Measurements from ENCODE around the gene KCTD6. TPM values are rescaled to one million over a fixed set of nuclear protein-coding genes. Genes with fewer than 3 reads are reported as not detected.

Gene KCTD6
- 29.3 and 39.6 TPM in 2 replicates for total RNA-seq (ENCODE audit: low replicate concordance)

DNA sequence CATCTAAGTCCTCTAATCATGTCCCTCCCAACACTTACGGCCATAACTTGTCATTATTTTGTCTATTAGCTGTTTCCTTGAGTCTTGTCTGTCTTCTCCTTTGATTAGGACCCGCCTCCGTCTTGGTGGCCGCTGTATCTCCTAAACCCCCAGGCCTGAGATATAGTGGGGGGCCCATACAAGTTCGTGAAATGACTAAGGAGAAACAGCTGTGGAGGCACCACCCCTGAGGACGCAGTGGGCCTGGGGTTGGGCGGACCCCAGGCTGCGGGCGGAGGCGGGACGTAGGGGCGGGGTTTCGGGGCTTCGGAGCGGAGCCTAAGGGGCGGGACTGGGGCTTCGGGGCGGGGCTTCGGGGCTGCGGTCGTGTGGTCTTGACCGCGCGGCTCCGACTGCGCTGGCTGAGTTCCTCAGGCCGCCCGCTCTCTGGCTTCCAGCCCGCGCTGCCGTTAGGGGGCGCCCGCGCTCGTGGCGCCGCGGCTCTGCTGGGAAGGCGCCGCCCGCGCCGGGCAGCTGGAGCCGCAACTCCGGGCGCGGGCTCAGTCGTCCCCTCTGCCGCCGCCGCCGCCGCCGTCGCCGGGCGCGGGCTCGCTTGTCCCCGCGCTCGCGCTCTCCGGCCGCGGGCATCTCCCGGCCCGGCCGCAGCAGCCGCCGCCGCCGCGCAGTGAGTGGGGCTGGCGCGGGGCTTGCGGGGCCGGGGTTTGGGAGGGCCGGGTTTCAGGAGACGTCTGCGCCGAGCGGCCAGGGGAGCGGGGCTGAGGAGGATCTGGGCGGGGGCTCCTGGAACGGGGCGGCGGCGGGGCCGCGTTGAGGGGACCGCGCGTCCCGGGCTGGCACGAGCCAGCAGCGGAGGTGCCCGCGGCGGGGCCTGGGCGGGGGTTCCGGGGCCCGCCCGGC is at the start of gene KCTD6:
KCTD6 (plus strand) TSS at position 591 of the 897 bp plus-strand sequence. CDS start 6,660 bp downstream, outside the sequence.
- no peak within 1 kb of the TSS for H3K27ac ChIP-seq
- peak within 1 kb of the TSS; percentile 62 for H3K9ac ChIP-seq
- Mint-ChIP-seq H3K9me3 (peaks cover 3% of the 10 kb centered on the region), H3K27ac (peak within 1 kb of the TSS; percentile 85), H3K4me1 (peaks cover 46% of the 10 kb centered on the region), H3K4me3 (peak within 1 kb of the TSS; percentile 98), H3K36me3 (no peaks in the 10 kb centered on the region), H3K27me3 (ENCODE audit: insufficient read depth, low read depth) (peaks cover 6% of the 10 kb centered on the region)
- TF ChIP-seq, protein P1, sequence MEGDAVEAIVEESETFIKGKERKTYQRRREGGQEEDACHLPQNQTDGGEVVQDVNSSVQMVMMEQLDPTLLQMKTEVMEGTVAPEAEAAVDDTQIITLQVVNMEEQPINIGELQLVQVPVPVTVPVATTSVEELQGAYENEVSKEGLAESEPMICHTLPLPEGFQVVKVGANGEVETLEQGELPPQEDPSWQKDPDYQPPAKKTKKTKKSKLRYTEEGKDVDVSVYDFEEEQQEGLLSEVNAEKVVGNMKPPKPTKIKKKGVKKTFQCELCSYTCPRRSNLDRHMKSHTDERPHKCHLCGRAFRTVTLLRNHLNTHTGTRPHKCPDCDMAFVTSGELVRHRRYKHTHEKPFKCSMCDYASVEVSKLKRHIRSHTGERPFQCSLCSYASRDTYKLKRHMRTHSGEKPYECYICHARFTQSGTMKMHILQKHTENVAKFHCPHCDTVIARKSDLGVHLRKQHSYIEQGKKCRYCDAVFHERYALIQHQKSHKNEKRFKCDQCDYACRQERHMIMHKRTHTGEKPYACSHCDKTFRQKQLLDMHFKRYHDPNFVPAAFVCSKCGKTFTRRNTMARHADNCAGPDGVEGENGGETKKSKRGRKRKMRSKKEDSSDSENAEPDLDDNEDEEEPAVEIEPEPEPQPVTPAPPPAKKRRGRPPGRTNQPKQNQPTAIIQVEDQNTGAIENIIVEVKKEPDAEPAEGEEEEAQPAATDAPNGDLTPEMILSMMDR (IDR thresholded peaks at IDR 0.05) = peak; percentile 72
- no peak for TF ChIP-seq EZH2phosphoT487 (IDR thresholded peaks at IDR 0.05)
- H2AFZ ChIP-seq (replicated peaks) = peak within 1 kb of the TSS; percentile 58
- H3K36me3 ChIP-seq = no peaks in the 10 kb centered on the region
- H3K27me3 ChIP-seq = no peaks in the 10 kb centered on the region
- peaks cover 39% of the 10 kb centered on the region for H3K4me1 ChIP-seq
- H3K79me2 ChIP-seq (ENCODE audit: low read depth) = peaks cover 46% of the 10 kb centered on the region
- peaks cover 13% of the 10 kb centered on the region for H4K20me1 ChIP-seq (ENCODE audit: low read depth)
- no peaks in the 10 kb centered on the region for H3K9me3 ChIP-seq (ENCODE audit: low read depth)
- peak within 1 kb of the TSS; percentile 95 for H3K4me3 ChIP-seq
- H3F3A ChIP-seq (ENCODE audit: low read depth) = peaks cover 23% of the 10 kb centered on the region
- H3K4me2 ChIP-seq = peak within 1 kb of the TSS; percentile 93
- DNase-seq (ENCODE audit: low spot score) = peak; percentile 97

DNA sequence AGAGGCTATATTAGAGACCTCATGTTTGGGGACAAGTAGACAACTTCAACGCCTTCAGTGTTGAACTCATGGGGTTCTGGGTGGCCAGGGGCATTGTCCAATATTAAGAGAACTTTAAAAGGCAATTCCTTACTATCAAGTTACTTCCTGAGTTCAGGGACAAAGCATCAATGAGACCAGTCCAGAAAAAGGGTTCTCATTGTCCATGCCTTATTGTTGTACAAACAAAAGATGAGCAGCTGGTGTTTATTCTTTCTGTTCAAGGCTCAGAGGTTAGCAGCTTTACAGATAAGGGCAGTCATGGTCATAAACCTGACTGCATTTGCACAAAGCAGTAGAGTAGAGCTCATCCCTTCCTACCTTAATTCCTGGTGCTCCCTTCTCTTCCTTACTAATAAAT is 39.7 kb upstream of the KCTD6 start:
- Mint-ChIP-seq H3K4me1 (peaks cover 3% of the 10 kb centered on the region), H3K36me3 (peaks cover 4% of the 10 kb centered on the region), H3K4me3 (no peak overlapping the region), H3K27ac (no peak overlapping the region), H3K9me3 (peaks cover 39% of the 10 kb centered on the region), H3K27me3 (ENCODE audit: insufficient read depth, low read depth) (peaks cover 3% of the 10 kb centered on the region)
- Histone ChIP-seq H3K4me1 (no peaks in the 10 kb centered on the region), H3K4me3 (no peak overlapping the region), H3F3A (ENCODE audit: low read depth) (no peaks in the 10 kb centered on the region), H3K27me3 (no peaks in the 10 kb centered on the region), H3K4me2 (no peak overlapping the region), H3K36me3 (no peaks in the 10 kb centered on the region), H3K79me2 (ENCODE audit: low read depth) (no peaks in the 10 kb centered on the region), H4K20me1 (ENCODE audit: low read depth) (no peaks in the 10 kb centered on the region), H3K9me3 (ENCODE audit: low read depth) (peaks cover 10% of the 10 kb centered on the region), H3K9ac (no peak overlapping the region), H2AFZ (replicated peaks) (no peak overlapping the region), H3K27ac (no peak overlapping the region)
- peak; percentile 11 for DNase-seq (ENCODE audit: low spot score)
- TF ChIP-seq, protein P1 (IDR thresholded peaks at IDR 0.05) = no peak
- TF ChIP-seq EZH2phosphoT487 (IDR thresholded peaks at IDR 0.05) = no peak
- TF ChIP-seq EZH2 (IDR thresholded peaks at IDR 0.05) = no peak

DNA sequence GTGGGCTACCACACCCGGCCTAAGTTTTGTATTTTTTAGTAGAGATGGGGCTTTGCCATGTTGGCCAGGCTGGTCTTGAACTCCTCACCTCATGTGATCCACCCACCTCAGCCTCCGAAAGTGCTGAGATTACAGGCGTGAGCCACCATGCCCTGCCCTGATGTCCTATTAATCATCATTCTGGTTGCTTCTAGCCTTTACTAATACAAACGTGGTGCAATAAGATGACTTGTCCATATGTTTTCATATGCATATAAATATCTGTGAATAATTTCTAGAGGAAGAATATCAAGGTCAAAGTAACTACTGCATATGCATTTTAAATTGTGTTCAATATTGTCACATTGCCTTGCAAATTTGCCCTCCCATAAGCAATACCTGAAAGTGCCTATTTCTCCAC is 32.7 kb upstream of the KCTD6 start:
- no peaks in the 10 kb centered on the region for H3K36me3 ChIP-seq
- H3K4me1 ChIP-seq = no peaks in the 10 kb centered on the region
- TF ChIP-seq, protein P1 (IDR thresholded peaks at IDR 0.05) = no peak
- TF ChIP-seq EZH2phosphoT487 (IDR thresholded peaks at IDR 0.05) (no peak), EZH2 (IDR thresholded peaks at IDR 0.05) (no peak)
- H3K9ac ChIP-seq = no peak overlapping the region
- DNase-seq (ENCODE audit: low spot score) = no peak
- Mint-ChIP-seq H3K36me3 (peaks cover 4% of the 10 kb centered on the region), H3K4me1 (peaks cover 11% of the 10 kb centered on the region), H3K27me3 (ENCODE audit: insufficient read depth, low read depth) (peaks cover 6% of the 10 kb centered on the region), H3K27ac (no peak overlapping the region), H3K4me3 (no peak overlapping the region), H3K9me3 (peaks cover 21% of the 10 kb centered on the region)
- no peak overlapping the region for H3K4me3 ChIP-seq
- no peak overlapping the region for H3K4me2 ChIP-seq
- H2AFZ ChIP-seq (replicated peaks) = no peak overlapping the region
- H3K27me3 ChIP-seq = no peaks in the 10 kb centered on the region
- H3F3A ChIP-seq (ENCODE audit: low read depth) = peaks cover 9% of the 10 kb centered on the region
- H3K27ac ChIP-seq = no peak overlapping the region
- no peaks in the 10 kb centered on the region for H3K79me2 ChIP-seq (ENCODE audit: low read depth)
- no peaks in the 10 kb centered on the region for H4K20me1 ChIP-seq (ENCODE audit: low read depth)
- H3K9me3 ChIP-seq (ENCODE audit: low read depth) = peaks cover 10% of the 10 kb centered on the region

Data from neural progenitor cell (in vitro differentiated cells).